Fibroblast of the aortic adventitia (primary cell): ENCODE measurements around the gene MPP3. TPM values are rescaled to one million over a fixed set of nuclear protein-coding genes. Genes with fewer than 3 reads are reported as not detected.

Experiments used
- DNase-seq: peaks from one replicate; pipeline ENCODE4 v3.0.0-alpha.2; 2010; ENCODE audit warnings: low read depth
- H3K4me3 ChIP-seq: 2 replicates; pipeline ENCODE4 v1.5.1; 2011; ENCODE audit warnings: low read depth, mild to moderate bottlenecking, control low read depth, low read length, moderate library complexity
- total RNA-seq: library from RNA; depleted of rRNA; stranded (reverse); fragments of >200 nt; gene quantifications from 2 replicates; pipeline ENCODE4 v1.2.3, GENCODE V29; 2012; ENCODE audit warnings: low replicate concordance
- TF ChIP-seq, protein P1 (sequence below): IDR thresholded peaks from 2 replicates; pipeline ENCODE4 v1.5.1; 2011; ENCODE audit warnings: mild to moderate bottlenecking, low read length, control low read depth, inconsistent platforms; ENCODE audit not compliant: insufficient read depth

Gene MPP3
- total RNA-seq, 1 donor = 9.6 TPM

GRCh38 chr17:43832168-43832975 is 574 bp downstream of the MPP3 start:
- TF ChIP-seq, protein P1, sequence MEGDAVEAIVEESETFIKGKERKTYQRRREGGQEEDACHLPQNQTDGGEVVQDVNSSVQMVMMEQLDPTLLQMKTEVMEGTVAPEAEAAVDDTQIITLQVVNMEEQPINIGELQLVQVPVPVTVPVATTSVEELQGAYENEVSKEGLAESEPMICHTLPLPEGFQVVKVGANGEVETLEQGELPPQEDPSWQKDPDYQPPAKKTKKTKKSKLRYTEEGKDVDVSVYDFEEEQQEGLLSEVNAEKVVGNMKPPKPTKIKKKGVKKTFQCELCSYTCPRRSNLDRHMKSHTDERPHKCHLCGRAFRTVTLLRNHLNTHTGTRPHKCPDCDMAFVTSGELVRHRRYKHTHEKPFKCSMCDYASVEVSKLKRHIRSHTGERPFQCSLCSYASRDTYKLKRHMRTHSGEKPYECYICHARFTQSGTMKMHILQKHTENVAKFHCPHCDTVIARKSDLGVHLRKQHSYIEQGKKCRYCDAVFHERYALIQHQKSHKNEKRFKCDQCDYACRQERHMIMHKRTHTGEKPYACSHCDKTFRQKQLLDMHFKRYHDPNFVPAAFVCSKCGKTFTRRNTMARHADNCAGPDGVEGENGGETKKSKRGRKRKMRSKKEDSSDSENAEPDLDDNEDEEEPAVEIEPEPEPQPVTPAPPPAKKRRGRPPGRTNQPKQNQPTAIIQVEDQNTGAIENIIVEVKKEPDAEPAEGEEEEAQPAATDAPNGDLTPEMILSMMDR = no peak
- peak overlapping the region; percentile 73 for H3K4me3 ChIP-seq
- DNase-seq = peak; percentile 54

- H3K4me3 ChIP-seq = no peak overlapping the region
- TF ChIP-seq, protein P1 = no peak
- DNase-seq = no peak
Measured at GRCh38 chr17:43831633-43832032, 1.3 kb downstream of the MPP3 start.

GRCh38 chr17:43830510-43831140 is 2.3 kb downstream of the MPP3 start:
- no peak for DNase-seq
- TF ChIP-seq, protein P1 = no peak
- H3K4me3 ChIP-seq = no peak overlapping the region

- no peak for DNase-seq
- TF ChIP-seq, protein P1 = no peak
Measured at GRCh38 chr17:43829738-43830137, 3.2 kb downstream of the MPP3 start.

GRCh38 chr17:43827596-43827995 is 5.3 kb downstream of the MPP3 start:
- TF ChIP-seq, protein P1 = no peak
- H3K4me3 ChIP-seq = no peak overlapping the region
- DNase-seq = no peak

More at GRCh38 chr17:43829738-43830137, 3.2 kb downstream of the MPP3 start:
- no peak overlapping the region for H3K4me3 ChIP-seq

GRCh38 chr17:43826206-43826605 is 6.7 kb downstream of the MPP3 start:
- TF ChIP-seq, protein P1 = no peak
- DNase-seq = no peak
- no peak overlapping the region for H3K4me3 ChIP-seq
